Measurements from ENCODE around the gene STXBP6.

The STXBP6 gene

GRCh38 chr14:25042362-25043299 is 7.3 kb downstream of the STXBP6 start:
- Histone ChIP-seq H3K4me1 (ENCODE audit: control insufficient read depth, low read length) (no peaks in the 10 kb centered on the region), H3K27me3 (ENCODE audit: control insufficient read depth, low read length) (no peaks in the 10 kb centered on the region), H3K9me3 (ENCODE audit: control insufficient read depth, insufficient read depth, low read length) (no peaks in the 10 kb centered on the region), H3K79me2 (ENCODE audit: control insufficient read depth, low read length) (no peaks in the 10 kb centered on the region), H3K9me2 (replicated peaks; ENCODE audit: control insufficient read depth, low read length) (no peaks in the 10 kb centered on the region), H3F3A (ENCODE audit: control insufficient read depth, insufficient read depth) (no peaks in the 10 kb centered on the region), H3K4me3 (ENCODE audit: low read length) (no peak overlapping the region), H3K27ac (ENCODE audit: low read depth, low read length) (no peak overlapping the region), H3K4me2 (ENCODE audit: low read length) (no peak overlapping the region), H4K20me1 (ENCODE audit: control insufficient read depth, insufficient read depth, low read depth, low read length) (no peaks in the 10 kb centered on the region), H3K36me3 (ENCODE audit: control insufficient read depth, low read length) (no peaks in the 10 kb centered on the region)
- TF ChIP-seq, protein P1, sequence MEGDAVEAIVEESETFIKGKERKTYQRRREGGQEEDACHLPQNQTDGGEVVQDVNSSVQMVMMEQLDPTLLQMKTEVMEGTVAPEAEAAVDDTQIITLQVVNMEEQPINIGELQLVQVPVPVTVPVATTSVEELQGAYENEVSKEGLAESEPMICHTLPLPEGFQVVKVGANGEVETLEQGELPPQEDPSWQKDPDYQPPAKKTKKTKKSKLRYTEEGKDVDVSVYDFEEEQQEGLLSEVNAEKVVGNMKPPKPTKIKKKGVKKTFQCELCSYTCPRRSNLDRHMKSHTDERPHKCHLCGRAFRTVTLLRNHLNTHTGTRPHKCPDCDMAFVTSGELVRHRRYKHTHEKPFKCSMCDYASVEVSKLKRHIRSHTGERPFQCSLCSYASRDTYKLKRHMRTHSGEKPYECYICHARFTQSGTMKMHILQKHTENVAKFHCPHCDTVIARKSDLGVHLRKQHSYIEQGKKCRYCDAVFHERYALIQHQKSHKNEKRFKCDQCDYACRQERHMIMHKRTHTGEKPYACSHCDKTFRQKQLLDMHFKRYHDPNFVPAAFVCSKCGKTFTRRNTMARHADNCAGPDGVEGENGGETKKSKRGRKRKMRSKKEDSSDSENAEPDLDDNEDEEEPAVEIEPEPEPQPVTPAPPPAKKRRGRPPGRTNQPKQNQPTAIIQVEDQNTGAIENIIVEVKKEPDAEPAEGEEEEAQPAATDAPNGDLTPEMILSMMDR (IDR thresholded peaks at IDR 0.05; ENCODE audit: low read depth, low read length, poor library complexity, severe bottlenecking), result no peak
- TF ChIP-seq EZH2phosphoT487 (IDR thresholded peaks at IDR 0.05; ENCODE audit: borderline replicate concordance, low read length), result no peak

- Histone ChIP-seq H3K27ac (ENCODE audit: low read depth, low read length) (no peak overlapping the region), H4K20me1 (ENCODE audit: control insufficient read depth, insufficient read depth, low read depth, low read length) (no peaks in the 10 kb centered on the region), H3F3A (ENCODE audit: control insufficient read depth, insufficient read depth) (no peaks in the 10 kb centered on the region), H3K4me2 (ENCODE audit: low read length) (no peak overlapping the region), H3K4me1 (ENCODE audit: control insufficient read depth, low read length) (no peaks in the 10 kb centered on the region), H3K36me3 (ENCODE audit: control insufficient read depth, low read length) (no peaks in the 10 kb centered on the region), H3K4me3 (ENCODE audit: low read length) (no peak overlapping the region), H3K9me2 (replicated peaks; ENCODE audit: control insufficient read depth, low read length) (no peaks in the 10 kb centered on the region), H3K9me3 (ENCODE audit: control insufficient read depth, insufficient read depth, low read length) (no peaks in the 10 kb centered on the region), H3K27me3 (ENCODE audit: control insufficient read depth, low read length) (no peaks in the 10 kb centered on the region), H3K79me2 (ENCODE audit: control insufficient read depth, low read length) (no peaks in the 10 kb centered on the region)
- no peak for TF ChIP-seq EZH2phosphoT487 (IDR thresholded peaks at IDR 0.05; ENCODE audit: borderline replicate concordance, low read length)
- TF ChIP-seq, protein P1 (IDR thresholded peaks at IDR 0.05; ENCODE audit: low read depth, low read length, poor library complexity, severe bottlenecking), result no peak
Observed at GRCh38 chr14:25041898-25042297, 8.0 kb downstream of the STXBP6 start.

DNA sequence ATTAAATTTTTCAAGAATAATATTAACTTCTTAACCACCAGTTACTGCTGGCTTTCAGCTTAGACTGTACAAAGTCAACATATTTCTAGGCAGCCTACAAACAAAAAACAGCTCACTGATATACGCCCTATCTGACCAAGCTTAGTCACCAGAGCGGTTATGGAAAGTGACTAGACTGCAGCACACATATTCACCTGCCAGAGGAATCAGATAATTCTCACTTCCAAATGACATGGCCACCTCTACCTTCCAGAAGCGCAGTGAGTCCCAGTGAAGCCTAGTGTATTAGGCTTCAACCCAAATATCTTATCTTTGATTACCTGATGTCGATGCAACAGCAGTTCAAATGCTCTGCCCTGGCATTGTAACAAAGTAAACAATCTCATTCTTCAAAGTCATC is 8.5 kb downstream of the STXBP6 start:
- no peaks in the 10 kb centered on the region for H3K36me3 ChIP-seq (ENCODE audit: control insufficient read depth, low read length)
- no peaks in the 10 kb centered on the region for H4K20me1 ChIP-seq (ENCODE audit: control insufficient read depth, insufficient read depth, low read depth, low read length)
- no peaks in the 10 kb centered on the region for H3F3A ChIP-seq (ENCODE audit: control insufficient read depth, insufficient read depth)
- TF ChIP-seq EZH2phosphoT487 (IDR thresholded peaks at IDR 0.05; ENCODE audit: borderline replicate concordance, low read length), result no peak
- TF ChIP-seq, protein P1 (IDR thresholded peaks at IDR 0.05; ENCODE audit: low read depth, low read length, poor library complexity, severe bottlenecking), result no peak
- no peaks in the 10 kb centered on the region for H3K27me3 ChIP-seq (ENCODE audit: control insufficient read depth, low read length)
- no peaks in the 10 kb centered on the region for H3K4me1 ChIP-seq (ENCODE audit: control insufficient read depth, low read length)
- no peaks in the 10 kb centered on the region for H3K9me3 ChIP-seq (ENCODE audit: control insufficient read depth, insufficient read depth, low read length)
- H3K27ac ChIP-seq (ENCODE audit: low read depth, low read length), result no peak overlapping the region
- H3K4me3 ChIP-seq (ENCODE audit: low read length), result no peak overlapping the region
- no peak overlapping the region for H3K4me2 ChIP-seq (ENCODE audit: low read length)
- H3K9me2 ChIP-seq (replicated peaks; ENCODE audit: control insufficient read depth, low read length), result no peaks in the 10 kb centered on the region
- no peaks in the 10 kb centered on the region for H3K79me2 ChIP-seq (ENCODE audit: control insufficient read depth, low read length)
